HG03139 (cell line): ENCODE results near the gene WDFY2.

Experiments used
- ATAC-seq: cut with Tn5 transposase; IDR thresholded peaks from one replicate; pipeline ENCODE4 v1.9.1; 2021; ENCODE audit not compliant: unreplicated experiment

Gene WDFY2

DNA sequence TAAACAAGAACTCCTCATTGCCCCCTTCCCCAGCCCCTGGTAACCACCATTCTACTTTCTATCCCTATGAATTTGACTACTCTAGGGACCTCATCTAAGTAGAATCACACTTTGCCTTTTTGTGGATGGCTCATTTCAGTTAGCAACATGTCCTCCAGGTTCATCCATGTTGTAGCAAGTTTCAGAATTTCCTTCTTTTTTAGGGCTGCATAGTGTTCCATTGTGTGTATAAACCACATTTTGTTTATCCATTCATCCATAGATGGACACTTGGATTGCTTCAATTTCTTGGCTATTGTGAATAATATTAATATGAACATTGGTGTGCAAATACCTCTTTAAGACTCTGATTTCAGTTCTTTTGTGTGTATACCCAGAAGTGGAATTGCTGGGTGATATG is 224.5 kb downstream of the WDFY2 start:
- no peak for ATAC-seq

DNA sequence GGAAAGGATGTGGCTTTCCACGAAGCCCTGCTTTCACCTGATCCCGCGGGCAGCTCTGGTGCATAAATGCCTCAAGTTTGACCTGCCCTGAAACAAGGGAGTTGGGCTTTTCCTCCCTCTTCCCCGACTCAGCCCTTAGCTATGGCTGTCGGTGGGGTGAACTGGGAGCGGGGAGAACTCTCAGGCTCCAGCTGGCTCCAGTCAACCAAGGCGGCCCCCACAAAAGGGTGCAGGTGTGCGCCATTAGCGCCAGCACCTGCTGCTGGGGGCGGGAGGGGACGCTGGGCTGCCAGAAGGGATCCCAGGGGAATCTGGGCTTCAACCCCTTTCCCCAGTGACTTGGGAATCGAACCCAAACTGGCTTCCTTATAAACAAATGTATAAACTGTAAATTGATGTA is 226.8 kb downstream of the WDFY2 start:
- no peak for ATAC-seq

GRCh38 chr13:51811920-51812451 is 227.7 kb downstream of the WDFY2 start:
- no peak for ATAC-seq

- no peak for ATAC-seq
Observed at GRCh38 chr13:51814071-51814470, 229.8 kb downstream of the WDFY2 start.

DNA sequence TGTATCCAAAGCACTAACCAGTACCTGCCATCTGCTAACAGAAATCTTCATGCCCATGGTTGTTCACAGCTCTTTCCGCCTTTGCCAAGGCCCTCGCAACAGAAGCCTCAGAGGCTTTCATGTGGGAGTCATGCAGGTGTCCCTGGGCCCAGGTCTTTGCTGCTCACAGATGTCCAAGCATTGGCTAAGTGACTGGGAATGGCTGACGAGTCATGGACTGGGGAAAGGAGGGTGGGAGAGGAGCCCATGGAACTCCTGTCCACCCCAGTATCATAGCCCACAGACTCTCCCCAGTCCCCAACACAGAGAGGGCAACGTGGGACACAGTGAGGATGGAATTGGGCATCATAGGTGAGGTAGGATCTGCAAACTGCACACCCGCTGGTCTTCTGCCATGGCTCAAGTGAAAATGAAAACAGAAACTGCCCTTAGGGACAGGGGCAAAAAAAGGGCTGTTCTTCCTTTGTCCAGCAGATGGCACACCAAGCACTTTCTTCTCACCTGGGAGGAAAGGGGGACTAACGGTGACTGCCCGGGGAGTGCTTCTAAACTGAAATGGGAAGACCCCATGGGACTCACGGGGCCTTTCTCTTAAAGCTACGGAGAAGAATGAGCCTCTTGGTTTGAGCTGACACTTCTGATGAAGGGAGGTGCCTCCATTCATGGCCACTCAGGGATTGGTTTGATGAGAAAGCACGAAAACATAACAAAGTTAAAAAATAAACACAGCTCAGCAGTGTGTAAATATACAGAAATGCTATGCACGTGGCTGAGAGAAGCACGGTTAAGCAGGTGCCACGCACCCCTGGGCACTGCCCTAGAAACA is 230.8 kb downstream of the WDFY2 start:
- ATAC-seq: peak; percentile 79

DNA sequence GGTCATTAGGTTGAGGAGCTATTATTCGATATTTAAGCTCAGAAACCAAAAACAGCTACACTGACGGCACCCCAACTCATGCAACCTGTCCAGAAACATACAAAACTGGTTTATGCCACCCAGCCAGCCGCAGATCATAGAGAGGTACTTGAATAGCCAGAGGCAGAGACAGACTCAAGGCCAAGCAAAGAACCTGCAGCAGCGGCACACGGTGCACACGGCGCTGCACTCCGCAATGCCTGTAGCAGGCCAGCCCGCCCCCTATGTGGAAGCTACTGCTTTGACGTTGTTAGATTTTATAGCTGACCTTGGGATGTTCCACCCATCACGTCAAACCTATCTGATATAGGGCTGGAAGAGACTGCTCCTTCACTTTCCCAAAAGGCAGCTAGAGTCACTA is 231.6 kb downstream of the WDFY2 start:
- ATAC-seq: no peak

- no peak for ATAC-seq
Observed at GRCh38 chr13:51816604-51817249, 232.5 kb downstream of the WDFY2 start.
